NK-92 (cell line): ENCODE measurements around the gene SLC22A4.

ENCODE experiments used
- DNase-seq: peaks from one replicate; lab custom pipeline; 2025; ENCODE audit not compliant: unreplicated experiment; lab: John Stamatoyannopoulos, UW

The SLC22A4 gene

GRCh38 chr5:132298298-132299212 is 4.4 kb downstream of the SLC22A4 start:
- DNase-seq: no peak

- DNase-seq: no peak
These were observed 5.7 kb downstream of the SLC22A4 start for GRCh38 chr5:132299917-132300316.

GRCh38 chr5:132300577-132301343 is 6.6 kb downstream of the SLC22A4 start:
- no peak for DNase-seq

GRCh38 chr5:132301344-132302271 is 7.4 kb downstream of the SLC22A4 start:
- no peak for DNase-seq

GRCh38 chr5:132302413-132302812 is 8.2 kb downstream of the SLC22A4 start:
- no peak for DNase-seq

GRCh38 chr5:132303589-132303988 is 9.4 kb downstream of the SLC22A4 start:
- no peak for DNase-seq

- no peak for DNase-seq
These were observed 11.2 kb downstream of the SLC22A4 start for GRCh38 chr5:132305420-132305819.

GRCh38 chr5:132308701-132309100 is 14.5 kb downstream of the SLC22A4 start:
- no peak for DNase-seq

- DNase-seq: no peak
These were observed 15.5 kb downstream of the SLC22A4 start for GRCh38 chr5:132309679-132310078.

- DNase-seq: no peak
These were observed 16.1 kb downstream of the SLC22A4 start for GRCh38 chr5:132310141-132310834.

- no peak for DNase-seq
These were observed 19.2 kb downstream of the SLC22A4 start for GRCh38 chr5:132313366-132313765.

GRCh38 chr5:132313961-132314432 is 19.8 kb downstream of the SLC22A4 start:
- DNase-seq: no peak

- DNase-seq: no peak
These were observed 21.4 kb downstream of the SLC22A4 start for GRCh38 chr5:132315529-132316067.

GRCh38 chr5:132319975-132320374 is 25.8 kb downstream of the SLC22A4 start:
- no peak for DNase-seq

- DNase-seq: no peak
These were observed 27.0 kb downstream of the SLC22A4 start for GRCh38 chr5:132321109-132321721.

- DNase-seq: no peak
These were observed 28.1 kb downstream of the SLC22A4 start for GRCh38 chr5:132322266-132322665.

- no peak for DNase-seq
These were observed 29.0 kb downstream of the SLC22A4 start for GRCh38 chr5:132323202-132323601.

GRCh38 chr5:132325691-132326090 is 31.5 kb downstream of the SLC22A4 start:
- no peak for DNase-seq

GRCh38 chr5:132327252-132327955 is 33.2 kb downstream of the SLC22A4 start:
- no peak for DNase-seq
